Mesothelial cell of epicardium (in vitro differentiated cells): Measurements from ENCODE around the gene C16orf92. TPM values are rescaled to one million over a fixed set of nuclear protein-coding genes. Genes with fewer than 3 reads are reported as not detected.

ENCODE experiments used
- DNase-seq, 2 experiments: peaks; one replicate each; pipeline ENCODE4 v3.0.0; 2021; ENCODE audit warnings: low spot score in 2 of 2; ENCODE audit not compliant: unreplicated experiment in 2 of 2
- H3K27ac Mint-ChIP-seq: 2 replicates; pipeline ENCODE4 v1.8.0; 2021; ENCODE audit warnings: mixed read lengths
- H3K27me3 Mint-ChIP-seq: 2 replicates; pipeline ENCODE4 v1.8.0; 2021; ENCODE audit warnings: low read depth, mixed read lengths
- H3K36me3 Mint-ChIP-seq: 2 replicates; pipeline ENCODE4 v1.8.0; 2021; ENCODE audit warnings: mixed read lengths
- H3K4me1 Mint-ChIP-seq: 2 replicates; pipeline ENCODE4 v1.8.0; 2021; ENCODE audit warnings: mixed read lengths
- H3K4me3 Mint-ChIP-seq: 2 replicates; pipeline ENCODE4 v1.8.0; 2021; ENCODE audit warnings: mild to moderate bottlenecking, moderate library complexity, mixed read lengths
- H3K9me3 Mint-ChIP-seq: 2 replicates; pipeline ENCODE4 v1.8.0; 2021; ENCODE audit warnings: mixed read lengths
- total RNA-seq: library from RNA; stranded (reverse); gene quantifications from 3 replicates; pipeline ENCODE4 v1.2.1, GENCODE V29; 2021
- TF ChIP-seq, protein P1 (sequence below): fragments of 200-600 bp; sonication (generic); IDR thresholded peaks from one replicate; pipeline ENCODE4 v1.5.0; 2021; ENCODE audit warnings: antibody characterized with exemption; ENCODE audit not compliant: unreplicated experiment

C16orf92 gene
- total RNA-seq, 1 donor from 2014 or later, result not detected

DNA sequence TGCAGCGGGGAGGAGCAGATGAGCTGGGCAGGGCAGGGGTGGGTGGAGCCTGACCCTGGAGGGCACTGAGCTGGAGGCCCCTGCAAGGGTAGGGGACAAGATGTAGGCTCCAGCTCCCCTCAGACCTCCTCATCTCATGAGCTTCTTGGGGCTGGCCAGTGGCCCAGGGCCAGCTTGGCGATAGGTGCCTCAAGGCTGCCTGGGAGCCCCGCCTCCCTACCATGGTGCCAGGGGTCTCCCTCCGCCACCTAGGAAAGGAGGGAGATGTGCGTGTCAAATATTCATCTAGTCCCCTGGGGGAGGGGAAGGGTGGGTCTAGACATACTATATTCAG is 31.5 kb upstream of the C16orf92 start:
- no peak for DNase-seq
- H3K36me3 Mint-ChIP-seq, result peaks cover 16% of the 10 kb centered on the region
- H3K4me3 Mint-ChIP-seq, result no peak overlapping the region
- TF ChIP-seq, protein P1, sequence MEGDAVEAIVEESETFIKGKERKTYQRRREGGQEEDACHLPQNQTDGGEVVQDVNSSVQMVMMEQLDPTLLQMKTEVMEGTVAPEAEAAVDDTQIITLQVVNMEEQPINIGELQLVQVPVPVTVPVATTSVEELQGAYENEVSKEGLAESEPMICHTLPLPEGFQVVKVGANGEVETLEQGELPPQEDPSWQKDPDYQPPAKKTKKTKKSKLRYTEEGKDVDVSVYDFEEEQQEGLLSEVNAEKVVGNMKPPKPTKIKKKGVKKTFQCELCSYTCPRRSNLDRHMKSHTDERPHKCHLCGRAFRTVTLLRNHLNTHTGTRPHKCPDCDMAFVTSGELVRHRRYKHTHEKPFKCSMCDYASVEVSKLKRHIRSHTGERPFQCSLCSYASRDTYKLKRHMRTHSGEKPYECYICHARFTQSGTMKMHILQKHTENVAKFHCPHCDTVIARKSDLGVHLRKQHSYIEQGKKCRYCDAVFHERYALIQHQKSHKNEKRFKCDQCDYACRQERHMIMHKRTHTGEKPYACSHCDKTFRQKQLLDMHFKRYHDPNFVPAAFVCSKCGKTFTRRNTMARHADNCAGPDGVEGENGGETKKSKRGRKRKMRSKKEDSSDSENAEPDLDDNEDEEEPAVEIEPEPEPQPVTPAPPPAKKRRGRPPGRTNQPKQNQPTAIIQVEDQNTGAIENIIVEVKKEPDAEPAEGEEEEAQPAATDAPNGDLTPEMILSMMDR, result no peak
- H3K27me3 Mint-ChIP-seq, result no peaks in the 10 kb centered on the region
- no peaks in the 10 kb centered on the region for H3K9me3 Mint-ChIP-seq
- no peak overlapping the region for H3K27ac Mint-ChIP-seq
- H3K4me1 Mint-ChIP-seq, result peaks cover 15% of the 10 kb centered on the region

DNA sequence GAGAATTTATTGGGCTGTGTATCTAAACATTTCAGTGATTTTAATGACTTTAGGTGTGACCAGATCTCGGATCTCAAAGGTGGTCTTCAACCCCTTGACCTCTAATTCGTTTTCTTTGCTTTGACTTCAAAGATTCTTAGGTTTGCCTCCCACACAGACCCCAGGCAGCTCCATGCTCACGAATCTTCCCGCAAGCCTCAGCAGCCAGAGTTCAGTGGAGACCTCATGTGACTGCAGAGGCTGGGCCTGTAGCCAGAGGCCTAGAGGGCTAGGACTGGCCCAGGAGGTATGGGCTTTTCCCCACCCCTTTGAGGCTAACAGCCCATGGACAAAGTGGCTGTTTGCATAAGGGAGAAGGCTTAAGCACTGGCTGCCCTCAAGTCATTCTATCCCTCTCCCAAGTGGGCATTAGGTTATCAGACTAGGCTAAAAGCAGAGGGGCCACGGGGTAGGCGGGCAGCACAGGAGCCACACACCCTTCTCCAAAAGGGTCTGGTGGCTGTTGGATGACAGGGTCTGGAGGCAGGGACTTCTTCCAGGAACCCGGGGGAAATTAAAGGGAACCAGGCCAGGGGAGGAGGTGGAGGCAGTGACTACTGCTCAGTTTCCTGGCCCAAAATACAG is 30.5 kb upstream of the C16orf92 start:
- no peak for DNase-seq
- H3K36me3 Mint-ChIP-seq, result peaks cover 13% of the 10 kb centered on the region
- TF ChIP-seq, protein P1, result no peak
- no peak overlapping the region for H3K27ac Mint-ChIP-seq
- peaks cover 20% of the 10 kb centered on the region for H3K4me1 Mint-ChIP-seq
- H3K9me3 Mint-ChIP-seq, result no peaks in the 10 kb centered on the region
- no peaks in the 10 kb centered on the region for H3K27me3 Mint-ChIP-seq
- no peak overlapping the region for H3K4me3 Mint-ChIP-seq

DNA sequence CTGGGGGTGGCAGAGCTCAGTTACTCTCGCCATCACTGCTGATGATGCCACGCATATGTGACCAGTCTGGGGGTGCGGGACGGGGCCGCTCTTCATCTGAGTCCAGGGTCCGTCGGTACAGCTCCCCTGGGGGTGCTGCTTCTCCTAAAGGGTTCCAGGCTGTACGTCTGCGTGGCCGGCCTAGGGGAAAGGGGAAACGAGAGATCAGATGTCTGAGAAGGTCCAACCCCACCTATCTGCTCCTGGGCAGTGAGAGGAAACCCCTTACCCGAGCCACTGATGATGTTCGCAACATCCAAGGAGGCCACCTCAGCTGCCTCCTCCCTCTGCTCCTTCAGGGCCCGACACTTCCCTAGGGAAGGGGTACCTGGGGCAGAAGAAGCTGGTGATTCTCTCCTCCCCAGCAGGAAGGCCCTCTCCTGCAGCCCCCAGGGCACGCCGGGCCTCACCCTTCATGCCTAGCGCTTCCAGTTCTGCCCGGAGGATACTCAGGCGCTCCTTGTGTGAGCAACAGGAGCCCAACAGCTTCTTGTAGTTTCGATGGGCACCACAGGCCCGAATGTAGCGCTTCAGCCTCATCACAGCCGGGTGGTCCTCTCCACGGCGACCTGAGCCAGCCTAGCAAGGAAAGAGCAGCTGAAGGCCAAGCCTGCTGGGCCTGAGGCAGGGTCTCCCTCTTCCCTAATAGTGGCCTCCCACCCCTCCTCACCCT is 29.7 kb upstream of the C16orf92 start:
- no peaks in the 10 kb centered on the region for H3K27me3 Mint-ChIP-seq
- H3K36me3 Mint-ChIP-seq, result peaks cover 8% of the 10 kb centered on the region
- no peak for DNase-seq
- H3K4me3 Mint-ChIP-seq, result no peak overlapping the region
- TF ChIP-seq, protein P1, result no peak
- H3K9me3 Mint-ChIP-seq, result no peaks in the 10 kb centered on the region
- no peak overlapping the region for H3K27ac Mint-ChIP-seq
- peaks cover 20% of the 10 kb centered on the region for H3K4me1 Mint-ChIP-seq

DNA sequence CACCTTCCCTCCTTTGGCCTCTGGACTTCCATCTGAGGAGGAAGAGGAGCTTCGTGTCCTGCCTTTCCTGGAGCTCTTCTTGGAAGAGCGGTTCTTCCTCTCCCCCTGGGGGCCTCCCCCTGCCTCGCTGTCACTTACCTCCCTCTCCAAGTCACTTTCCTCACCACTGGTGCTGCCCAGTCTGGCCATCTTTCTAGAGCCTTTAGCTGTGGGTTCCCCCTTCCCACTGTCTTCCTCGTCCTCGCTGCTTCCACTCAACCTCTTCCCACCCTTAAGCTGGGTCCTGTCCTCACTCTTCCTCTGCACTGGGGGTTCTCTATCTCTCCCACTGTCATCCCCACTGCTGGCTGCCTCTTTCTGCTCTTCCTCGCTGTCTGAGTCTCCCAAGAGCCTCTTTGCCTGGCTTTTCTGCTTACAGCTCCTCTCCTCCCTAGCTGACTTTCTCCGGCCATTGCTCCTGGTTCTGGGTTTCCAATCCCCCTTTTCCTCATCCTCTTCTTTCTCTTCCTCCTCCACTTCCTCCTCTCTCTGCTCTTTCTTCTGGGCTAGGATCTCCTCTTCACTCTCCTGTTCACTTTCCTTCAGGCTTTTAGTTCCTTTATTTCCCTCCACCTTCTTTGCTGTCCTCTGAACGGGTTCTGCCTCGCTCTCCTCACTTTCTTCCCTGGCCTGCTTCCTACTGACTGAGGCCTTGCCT is 28.9 kb upstream of the C16orf92 start:
- no peak for DNase-seq
- Mint-ChIP-seq H3K27me3 (no peaks in the 10 kb centered on the region), H3K9me3 (no peaks in the 10 kb centered on the region), H3K4me1 (peaks cover 20% of the 10 kb centered on the region), H3K4me3 (peak overlapping the region; percentile 99), H3K27ac (peak overlapping the region; percentile 28), H3K36me3 (peaks cover 6% of the 10 kb centered on the region)
- TF ChIP-seq, protein P1, result no peak

DNA sequence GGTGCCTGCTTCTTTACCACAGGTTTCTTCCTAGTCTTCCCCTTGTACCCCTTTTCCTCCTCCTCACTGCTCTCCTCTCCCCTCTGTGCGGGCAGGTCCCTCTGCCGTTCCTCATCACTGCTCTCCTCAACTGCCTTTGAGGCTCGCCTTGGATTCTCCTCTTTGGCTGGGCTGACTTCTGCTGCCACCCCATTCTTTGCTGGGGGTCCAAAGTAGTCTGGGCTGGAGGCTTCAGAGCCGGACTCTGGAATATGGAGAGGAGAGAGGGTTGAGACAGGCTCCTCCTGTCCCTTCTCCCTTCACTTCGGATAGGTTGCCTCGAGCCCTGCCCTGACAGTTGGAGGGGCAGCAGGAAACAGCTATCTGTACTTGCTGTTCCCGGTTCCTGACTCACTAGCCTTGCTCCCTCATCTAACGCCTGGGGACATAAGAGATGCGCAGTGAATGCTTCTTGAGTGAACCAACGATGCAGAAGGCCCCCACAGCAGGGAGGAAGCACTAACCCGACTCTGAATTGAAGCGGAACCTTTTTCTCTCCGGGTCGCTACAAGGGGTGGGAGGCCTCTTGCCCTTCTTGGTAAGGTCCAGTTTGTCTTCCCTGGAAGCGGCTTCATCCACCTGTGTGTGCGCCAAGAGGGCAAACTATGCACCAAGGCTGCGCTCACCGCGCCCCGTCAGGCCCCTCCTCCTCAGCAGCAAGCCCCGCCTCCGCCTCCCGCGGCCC is 28.2 kb upstream of the C16orf92 start:
- TF ChIP-seq, protein P1, result no peak
- Mint-ChIP-seq H3K27me3 (no peaks in the 10 kb centered on the region), H3K27ac (peak overlapping the region; percentile 98), H3K9me3 (no peaks in the 10 kb centered on the region), H3K4me1 (peaks cover 20% of the 10 kb centered on the region), H3K36me3 (peaks cover 6% of the 10 kb centered on the region), H3K4me3 (peak overlapping the region; percentile 99)
- DNase-seq, result no peak
